ENCODE results near the gene ARHGEF17. TPM values are rescaled to one million over a fixed set of nuclear protein-coding genes. Genes with fewer than 3 reads are reported as not detected.

Gene ARHGEF17
- total and polyA plus RNA-seq, 10 donors = 5.1 to 48.5 (median 29.0) TPM

- H3K36me3 ChIP-seq = peaks cover 0 to 8% (median 0%) of the 10 kb centered on the region in 6 donors
- intact Hi-C loops (cut with DNase I; ENCODE audit: low total_unique reads) = no loop called here
- H3K27me3 ChIP-seq (replicated peaks in 1 of 7) = no peaks in the 10 kb centered on the region
- H3K27ac ChIP-seq = peak overlapping the region in 5 of 8 donors; percentile 51 to 78 (median 67)
- DNase-seq = no peak
- TF ChIP-seq CTCF (IDR thresholded peaks at IDR 0.05 in 8 of 11, conservative IDR thresholded peaks at IDR 0.05 in 3 of 11) (no peak), POLR2AphosphoS5 (IDR thresholded peaks at IDR 0.05) (peak in 1 of 3 donors; percentile 38), POLR2A (IDR thresholded peaks at IDR 0.05) (no peak)
- peaks cover 5 to 90% (median 45%) of the 10 kb centered on the region in 6 donors for H3K4me1 ChIP-seq
- WGBS, 5 donors = 45 to 63% (median 59%) methylated on average over 8 to 11 of the region's 11 CpGs
- peak overlapping the region in 6 of 8 donors; percentile 4 to 65 (median 34) for H3K4me3 ChIP-seq
- H3K9me3 ChIP-seq = no peaks in the 10 kb centered on the region
Observed at GRCh38 chr11:73274722-73275380, 33.2 kb upstream of the ARHGEF17 start.

GRCh38 chr11:73275381-73275750 is 32.7 kb upstream of the ARHGEF17 start:
- H3K36me3 ChIP-seq = peaks cover 0 to 12% (median 0%) of the 10 kb centered on the region in 6 donors
- H3K4me3 ChIP-seq = peak overlapping the region in 4 of 8 donors; percentile 4 to 65 (median 40)
- intact Hi-C loops (cut with DNase I; ENCODE audit: low total_unique reads) = no loop called here
- H3K27me3 ChIP-seq (replicated peaks in 1 of 7) = no peaks in the 10 kb centered on the region
- 84 to 95% (median 95%) methylated on average over 4 of the region's 4 CpGs for WGBS, 5 donors
- TF ChIP-seq POLR2AphosphoS5 (IDR thresholded peaks at IDR 0.05) (no peak), CTCF (IDR thresholded peaks at IDR 0.05 in 8 of 11, conservative IDR thresholded peaks at IDR 0.05 in 3 of 11) (no peak), POLR2A (IDR thresholded peaks at IDR 0.05) (no peak)
- H3K9me3 ChIP-seq = no peaks in the 10 kb centered on the region
- peak overlapping the region in 5 of 8 donors; percentile 51 to 78 (median 67) for H3K27ac ChIP-seq
- peaks cover 5 to 90% (median 42%) of the 10 kb centered on the region in 6 donors for H3K4me1 ChIP-seq
- no peak for DNase-seq

DNA sequence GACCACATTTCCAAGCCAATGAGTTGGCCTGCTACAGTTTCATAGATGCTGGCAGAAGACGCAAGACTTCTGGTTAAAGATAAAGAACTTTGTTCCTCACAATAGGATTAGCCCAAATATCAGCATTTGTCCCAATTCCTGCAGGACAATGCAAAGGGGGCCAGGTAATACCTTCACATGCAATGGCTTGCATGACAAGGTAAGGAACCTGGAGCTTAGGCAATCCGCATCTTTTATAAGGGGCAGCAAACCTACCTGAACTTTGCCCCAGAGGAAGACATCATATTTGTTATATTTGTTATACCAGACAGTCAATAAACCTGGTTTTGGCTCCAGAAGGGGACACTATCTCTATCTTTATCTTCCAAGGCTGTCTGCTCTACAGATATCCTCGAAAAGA is 30.6 kb upstream of the ARHGEF17 start:
- H3K4me1 ChIP-seq = peaks cover 7 to 90% (median 40%) of the 10 kb centered on the region in 6 donors
- no peaks in the 10 kb centered on the region for H3K27me3 ChIP-seq (replicated peaks in 1 of 7)
- H3K27ac ChIP-seq = no peak overlapping the region
- H3K36me3 ChIP-seq = peaks cover 0 to 24% (median 0%) of the 10 kb centered on the region in 6 donors
- TF ChIP-seq CTCF (IDR thresholded peaks at IDR 0.05 in 8 of 11, conservative IDR thresholded peaks at IDR 0.05 in 3 of 11) = no peak
- TF ChIP-seq POLR2A (IDR thresholded peaks at IDR 0.05) = no peak
- no peak for TF ChIP-seq POLR2AphosphoS5 (IDR thresholded peaks at IDR 0.05)
- WGBS, 5 donors = 79 to 86% (median 82%) methylated on average over 3 of the region's 3 CpGs
- no peaks in the 10 kb centered on the region for H3K9me3 ChIP-seq
- H3K4me3 ChIP-seq = no peak overlapping the region
- DNase-seq = no peak
- intact Hi-C loops (cut with DNase I; ENCODE audit: low total_unique reads) = no loop called here

DNA sequence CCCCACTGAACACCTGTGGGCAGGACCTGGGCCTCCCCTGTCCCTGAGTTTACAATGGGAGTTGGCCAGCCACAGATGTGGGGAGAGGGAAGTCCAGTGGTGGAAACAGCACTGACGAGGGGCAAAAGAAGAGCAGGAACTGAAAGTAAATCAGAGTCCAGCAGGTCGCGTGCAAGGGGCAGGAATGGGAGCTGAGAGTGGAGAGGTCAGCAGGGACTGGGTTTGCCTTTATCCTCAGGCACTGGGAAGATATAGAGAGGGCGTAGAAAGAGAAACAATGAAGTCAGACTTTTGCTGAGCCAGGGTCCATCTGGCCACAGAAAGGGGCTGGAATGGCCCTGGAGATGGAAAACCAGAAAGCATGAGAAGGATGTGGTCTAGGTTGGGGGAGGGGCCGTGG is 27.4 kb upstream of the ARHGEF17 start:
- H3K4me1 ChIP-seq = peaks cover 3 to 91% (median 47%) of the 10 kb centered on the region in 6 donors
- intact Hi-C loops (cut with DNase I; ENCODE audit: low total_unique reads) = no loop called here
- 45 to 61% (median 50%) methylated on average over 5 of the region's 5 CpGs for WGBS, 5 donors
- H3K4me3 ChIP-seq = no peak overlapping the region
- H3K27ac ChIP-seq = peak overlapping the region in 4 of 8 donors; percentile 9 to 70 (median 46)
- peaks cover 0 to 25% (median 0%) of the 10 kb centered on the region in 6 donors for H3K36me3 ChIP-seq
- peak; percentile 67 for DNase-seq
- no peaks in the 10 kb centered on the region for H3K9me3 ChIP-seq
- no peak for TF ChIP-seq CTCF (IDR thresholded peaks at IDR 0.05 in 8 of 11, conservative IDR thresholded peaks at IDR 0.05 in 3 of 11)
- peak in 1 of 3 donors; percentile 38 for TF ChIP-seq POLR2AphosphoS5 (IDR thresholded peaks at IDR 0.05)
- H3K27me3 ChIP-seq (replicated peaks in 1 of 7) = no peaks in the 10 kb centered on the region

Data from spleen (tissue), 11 donors.